ENCODE results near the gene CDHR1. TPM values are rescaled to one million over a fixed set of nuclear protein-coding genes. Genes with fewer than 3 reads are reported as not detected.

The CDHR1 gene
- total RNA-seq, 1 experiment from 2014 or later = 0.39 TPM

- TF ChIP-seq CTCF (IDR thresholded peaks at IDR 0.05) (no peak), TCF7L2 (IDR thresholded peaks at IDR 0.05; ENCODE audit: low read depth, low read length) (no peak), SIN3A (IDR thresholded peaks at IDR 0.05; ENCODE audit: borderline replicate concordance, insufficient read depth, low read depth, low read length) (no peak), POLR2AphosphoS5 (IDR thresholded peaks at IDR 0.05; ENCODE audit: low read depth, low read length) (no peak), REST (IDR thresholded peaks at IDR 0.05; ENCODE audit: insufficient read depth in 1 of 2, low read depth in 2 of 2, low read length in 1 of 2) (no peak)
- intact Hi-C loops (cut with micrococcal nuclease; ENCODE audit: unreplicated experiment) (no loop called here), in situ Hi-C loops (cut with HindIII; ENCODE audit: low pct_unique_long_range_greater_than_20kb, low sequenced_read_pairs) (no loop called here)
- no peak overlapping the region for H3K27ac ChIP-seq (ENCODE audit: low read length)
- DNase-seq (ENCODE audit: low read depth, low spot score) (no peak), ATAC-seq (no peak)
- CTCF ChIA-PET = no interaction called here
- POLR2A ChIA-PET = no interaction called here
- no peaks in the 10 kb centered on the region for H3K9me3 ChIP-seq (ENCODE audit: control insufficient read depth, insufficient read depth, low read depth, low read length)
- H3K27me3 ChIP-seq (ENCODE audit: control insufficient read depth, insufficient read depth, low read length) = peaks cover 40% of the 10 kb centered on the region
- no peak overlapping the region for H3K4me3 ChIP-seq (ENCODE audit: low read depth in 2 of 2, low read length in 2 of 2)
- BruUV-seq (replicated peaks) = no TSS peak
- H3K36me3 ChIP-seq (ENCODE audit: control insufficient read depth, insufficient read depth, low read length) = no peaks in the 10 kb centered on the region
- H3K4me1 ChIP-seq (ENCODE audit: control insufficient read depth, insufficient read depth, low read length) = peaks cover 13% of the 10 kb centered on the region
Measured at GRCh38 chr10:84197643-84198042, 3.3 kb downstream of the CDHR1 start.

GRCh38 chr10:84198206-84198915 lies 4.0 kb downstream of the CDHR1 start:
- no peak overlapping the region for H3K4me3 ChIP-seq (ENCODE audit: low read depth in 2 of 2, low read length in 2 of 2)
- no peak for DNase-seq (ENCODE audit: low read depth, low spot score)
- H3K9me3 ChIP-seq (ENCODE audit: control insufficient read depth, insufficient read depth, low read depth, low read length) = no peaks in the 10 kb centered on the region
- no peak overlapping the region for H3K27ac ChIP-seq (ENCODE audit: low read length)
- in situ Hi-C loops (cut with HindIII; ENCODE audit: low pct_unique_long_range_greater_than_20kb, low sequenced_read_pairs) = no loop called here
- peaks cover 38% of the 10 kb centered on the region for H3K27me3 ChIP-seq (ENCODE audit: control insufficient read depth, insufficient read depth, low read length)
- intact Hi-C loops (cut with micrococcal nuclease; ENCODE audit: unreplicated experiment) = no loop called here
- no TSS peak for BruUV-seq (replicated peaks)
- peaks cover 13% of the 10 kb centered on the region for H3K4me1 ChIP-seq (ENCODE audit: control insufficient read depth, insufficient read depth, low read length)
- ChIA-PET CTCF (no interaction called here), POLR2A (no interaction called here)
- no peak for ATAC-seq
- no peaks in the 10 kb centered on the region for H3K36me3 ChIP-seq (ENCODE audit: control insufficient read depth, insufficient read depth, low read length)
- no peak for TF ChIP-seq CTCF (IDR thresholded peaks at IDR 0.05)
- TF ChIP-seq TCF7L2 (IDR thresholded peaks at IDR 0.05; ENCODE audit: low read depth, low read length) = no peak
- no peak for TF ChIP-seq REST (IDR thresholded peaks at IDR 0.05; ENCODE audit: insufficient read depth in 1 of 2, low read depth in 2 of 2, low read length in 1 of 2)
- no peak for TF ChIP-seq POLR2AphosphoS5 (IDR thresholded peaks at IDR 0.05; ENCODE audit: low read depth, low read length)
- no peak for TF ChIP-seq SIN3A (IDR thresholded peaks at IDR 0.05; ENCODE audit: borderline replicate concordance, insufficient read depth, low read depth, low read length)

Measured in Panc1 (cell line).